Central memory CD4-positive, alpha-beta T cell (primary cell): ENCODE data around the gene TNNC2.

Experiments used
- DNase-seq: peaks from one replicate; pipeline ENCODE4 v3.0.0; 2022

TNNC2 gene

DNA sequence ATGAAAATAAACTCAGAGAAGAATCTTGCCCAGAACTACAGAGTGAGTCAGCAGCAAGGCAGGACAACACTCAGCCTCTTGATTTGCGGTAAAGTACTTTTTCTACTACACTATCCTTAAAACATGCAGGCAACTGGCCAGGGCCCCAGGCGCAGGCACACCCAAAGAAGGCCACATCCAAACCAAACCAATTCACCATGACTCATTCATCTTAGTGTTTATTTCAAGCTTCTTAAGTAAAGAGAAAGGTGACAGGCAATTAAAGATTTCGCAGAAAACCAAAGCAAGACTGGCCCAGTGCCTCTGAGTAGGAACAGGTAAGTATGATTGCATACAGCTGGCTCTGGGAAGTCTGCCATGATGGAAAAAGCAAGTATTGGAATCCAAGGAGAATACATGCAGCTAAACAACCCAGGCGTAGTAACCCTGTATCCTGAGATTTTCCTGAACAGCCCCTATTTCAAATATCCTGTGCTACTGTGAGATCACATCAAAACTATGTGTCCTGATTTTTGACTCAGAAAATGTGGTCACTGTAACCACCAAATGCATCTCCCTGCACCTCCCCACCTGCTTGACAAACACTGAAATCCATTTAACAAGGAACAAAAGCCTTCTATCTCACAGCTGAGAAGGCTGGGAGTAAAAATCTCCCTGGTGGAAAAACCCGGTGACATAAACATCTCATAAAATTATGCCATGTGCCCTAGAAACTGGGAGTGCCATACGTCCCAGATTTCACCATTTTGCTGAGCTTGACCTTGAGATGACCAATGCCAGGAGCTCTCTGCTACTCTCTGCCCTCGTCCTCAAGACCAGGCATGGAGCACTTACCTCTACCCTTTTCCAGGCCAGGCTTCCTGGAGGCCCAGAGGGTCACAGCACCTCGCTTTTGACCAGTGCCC lies 47.8 kb downstream of the TNNC2 start:
- DNase-seq = no peak

DNA sequence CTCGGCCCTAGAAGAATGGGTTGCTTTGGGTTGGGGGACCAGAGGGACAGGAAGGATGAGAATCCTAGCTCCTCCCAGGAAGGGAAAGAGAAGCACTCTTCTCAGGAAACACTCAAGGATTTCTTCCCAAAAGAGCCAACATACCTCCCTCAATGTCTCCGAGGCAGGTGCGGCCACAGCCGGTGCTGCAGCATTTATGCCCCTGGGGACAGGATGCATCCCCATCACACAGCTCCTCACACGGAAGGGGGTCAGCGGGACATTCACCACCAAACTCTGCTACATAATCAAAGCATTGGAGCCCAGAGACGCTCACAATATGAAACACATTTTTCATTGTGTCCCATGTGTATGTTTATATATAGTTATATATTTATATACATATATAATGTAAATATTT lies 50.2 kb downstream of the TNNC2 start:
- no peak for DNase-seq

- DNase-seq = no peak
Measured at GRCh38 chr20:45775411-45775810, 51.7 kb downstream of the TNNC2 start.

DNA sequence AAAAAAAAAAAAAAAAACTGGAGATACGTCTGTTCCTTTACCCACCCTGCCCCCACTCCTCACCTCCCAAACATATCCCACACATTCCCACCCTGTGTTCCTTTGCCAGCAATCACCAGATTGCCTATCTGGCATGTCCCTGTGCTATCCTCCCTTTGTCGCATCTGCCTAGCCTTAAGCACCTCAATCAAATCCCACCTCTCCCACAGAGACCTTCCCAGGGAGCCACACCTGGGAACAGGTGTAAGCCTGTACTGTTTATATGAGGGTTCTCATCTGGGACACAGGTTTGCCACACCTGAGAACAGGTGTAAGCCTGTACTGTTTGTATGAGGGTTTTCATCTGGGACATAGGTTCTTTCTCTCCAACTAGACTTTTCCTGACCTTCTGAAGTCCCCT lies 52.2 kb downstream of the TNNC2 start:
- DNase-seq = no peak
